ENCODE measurements around the gene KLHL1.

KLHL1 gene

DNA sequence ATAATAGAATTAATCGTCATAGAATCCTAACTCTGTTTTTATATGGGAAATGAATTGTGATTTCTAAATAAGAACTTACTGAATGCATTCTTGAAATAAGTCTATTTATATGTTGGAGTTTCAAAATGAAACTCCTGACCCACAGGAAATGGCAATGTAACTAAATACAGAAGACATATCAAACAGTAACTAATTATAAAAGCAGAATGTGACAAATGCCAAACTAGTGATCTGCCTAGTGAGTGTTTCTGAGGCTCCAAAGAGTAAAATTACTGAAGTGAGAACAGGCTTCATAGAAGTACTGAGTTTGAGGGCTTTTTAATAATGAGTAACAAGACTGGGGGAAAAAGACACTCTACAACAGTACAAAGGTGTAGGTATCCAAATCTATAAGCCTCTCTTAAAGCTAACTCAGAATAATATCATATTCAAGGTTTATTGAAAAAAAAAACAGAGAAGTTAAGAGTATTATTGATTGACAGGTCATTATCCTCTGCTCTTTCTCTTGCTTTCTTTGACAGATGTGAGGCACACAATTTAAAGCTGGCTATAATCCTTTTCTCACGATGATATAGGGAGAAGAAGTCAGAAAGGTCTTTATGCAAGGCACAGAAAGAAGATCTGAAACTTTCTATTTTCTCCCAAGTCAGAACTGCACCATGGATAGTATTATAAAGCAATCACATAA lies 18.1 kb downstream of the KLHL1 start:
- Histone ChIP-seq H3K4me3 (ENCODE audit: low read length, poor library complexity, severe bottlenecking) (no peak overlapping the region), H3K27me3 (ENCODE audit: insufficient read depth, low read length, poor library complexity, severe bottlenecking) (no peaks in the 10 kb centered on the region), H3K9me3 (ENCODE audit: insufficient read depth, low read depth, low read length) (no peaks in the 10 kb centered on the region), H3F3A (ENCODE audit: low read depth) (no peaks in the 10 kb centered on the region), H2AFZ (ENCODE audit: low read length) (no peak overlapping the region), H3K9ac (ENCODE audit: low read depth, low read length, poor library complexity, severe bottlenecking) (no peak overlapping the region), H3K9me2 (replicated peaks; ENCODE audit: low read depth, low read length) (no peaks in the 10 kb centered on the region), H3K4me2 (ENCODE audit: low read depth, low read length, poor library complexity, severe bottlenecking) (no peak overlapping the region), H3K36me3 (ENCODE audit: insufficient read depth, low read length) (no peaks in the 10 kb centered on the region), H3K4me1 (ENCODE audit: insufficient read depth, low read length, poor library complexity, severe bottlenecking) (no peaks in the 10 kb centered on the region), H4K20me1 (ENCODE audit: insufficient read depth, low read length, poor library complexity, severe bottlenecking) (no peaks in the 10 kb centered on the region), H3K79me2 (ENCODE audit: insufficient read depth, low read length) (no peaks in the 10 kb centered on the region)
- TF ChIP-seq EZH2phosphoT487 (IDR thresholded peaks at IDR 0.05; ENCODE audit: borderline replicate concordance) (no peak), CTCF (conservative IDR thresholded peaks at IDR 0.05; ENCODE audit: low read length) (no peak)

- H3K36me3 ChIP-seq (ENCODE audit: insufficient read depth, low read length), result no peaks in the 10 kb centered on the region
Measured at GRCh38 chr13:70088926-70089325, 19.3 kb downstream of the KLHL1 start.

GRCh38 chr13:70087247-70087646 lies 21.0 kb downstream of the KLHL1 start:
- H3K9me2 ChIP-seq (replicated peaks; ENCODE audit: low read depth, low read length), result no peaks in the 10 kb centered on the region
- no peaks in the 10 kb centered on the region for H3K79me2 ChIP-seq (ENCODE audit: insufficient read depth, low read length)
- no peaks in the 10 kb centered on the region for H3K36me3 ChIP-seq (ENCODE audit: insufficient read depth, low read length)
- H2AFZ ChIP-seq (ENCODE audit: low read length), result no peak overlapping the region
- no peak overlapping the region for H3K4me2 ChIP-seq (ENCODE audit: low read depth, low read length, poor library complexity, severe bottlenecking)
- no peak overlapping the region for H3K4me3 ChIP-seq (ENCODE audit: low read length, poor library complexity, severe bottlenecking)
- no peak for TF ChIP-seq EZH2phosphoT487 (IDR thresholded peaks at IDR 0.05; ENCODE audit: borderline replicate concordance)
- no peak for TF ChIP-seq CTCF (conservative IDR thresholded peaks at IDR 0.05; ENCODE audit: low read length)
- no peaks in the 10 kb centered on the region for H3K27me3 ChIP-seq (ENCODE audit: insufficient read depth, low read length, poor library complexity, severe bottlenecking)
- H4K20me1 ChIP-seq (ENCODE audit: insufficient read depth, low read length, poor library complexity, severe bottlenecking), result no peaks in the 10 kb centered on the region
- H3K9ac ChIP-seq (ENCODE audit: low read depth, low read length, poor library complexity, severe bottlenecking), result no peak overlapping the region
- H3K4me1 ChIP-seq (ENCODE audit: insufficient read depth, low read length, poor library complexity, severe bottlenecking), result no peaks in the 10 kb centered on the region
- no peaks in the 10 kb centered on the region for H3K9me3 ChIP-seq (ENCODE audit: insufficient read depth, low read depth, low read length)
- no peaks in the 10 kb centered on the region for H3F3A ChIP-seq (ENCODE audit: low read depth)

More at GRCh38 chr13:70088926-70089325, 19.3 kb downstream of the KLHL1 start:
- Histone ChIP-seq H3K4me1 (ENCODE audit: insufficient read depth, low read length, poor library complexity, severe bottlenecking) (no peaks in the 10 kb centered on the region), H3K4me3 (ENCODE audit: low read length, poor library complexity, severe bottlenecking) (no peak overlapping the region), H3F3A (ENCODE audit: low read depth) (no peaks in the 10 kb centered on the region), H4K20me1 (ENCODE audit: insufficient read depth, low read length, poor library complexity, severe bottlenecking) (no peaks in the 10 kb centered on the region), H3K9me2 (replicated peaks; ENCODE audit: low read depth, low read length) (no peaks in the 10 kb centered on the region), H3K4me2 (ENCODE audit: low read depth, low read length, poor library complexity, severe bottlenecking) (no peak overlapping the region), H3K9ac (ENCODE audit: low read depth, low read length, poor library complexity, severe bottlenecking) (no peak overlapping the region), H3K9me3 (ENCODE audit: insufficient read depth, low read depth, low read length) (no peaks in the 10 kb centered on the region), H3K27me3 (ENCODE audit: insufficient read depth, low read length, poor library complexity, severe bottlenecking) (no peaks in the 10 kb centered on the region), H2AFZ (ENCODE audit: low read length) (no peak overlapping the region), H3K79me2 (ENCODE audit: insufficient read depth, low read length) (no peaks in the 10 kb centered on the region)
- TF ChIP-seq EZH2phosphoT487 (IDR thresholded peaks at IDR 0.05; ENCODE audit: borderline replicate concordance) (no peak), CTCF (conservative IDR thresholded peaks at IDR 0.05; ENCODE audit: low read length) (no peak)

Measured in Loucy (cell line).